Spinal cord (tissue), 10 donors: ENCODE measurements around the gene SFTPB. TPM values are rescaled to one million over a fixed set of nuclear protein-coding genes. Genes with fewer than 3 reads are reported as not detected.
"Not testable (repeated sequence)": the region's sequence is repeated elsewhere in the genome, so short reads cannot be mapped to it uniquely, and the experiment has no call there.

Experiments
- DNase-seq, 6 donors: peaks; one replicate each; pipeline versions ENCODE4 v3.0.0 to v3.0.0-alpha.2; 2013 to 2015; ENCODE audit warnings: low spot score in 6 of 6, low read depth in 4 of 6
- H3K27ac ChIP-seq: one replicate; pipeline ENCODE4 v1.5.1; 2013; ENCODE audit warnings: low read depth, low read length, control low read depth
- H3K27me3 ChIP-seq: one replicate; pipeline ENCODE4 v1.6.1; 2013; ENCODE audit warnings: low read length; ENCODE audit not compliant: control insufficient read depth, insufficient read depth
- H3K36me3 ChIP-seq: one replicate; pipeline ENCODE4 v1.6.1; 2013; ENCODE audit warnings: low read length; ENCODE audit not compliant: control insufficient read depth, insufficient read depth
- H3K4me1 ChIP-seq: one replicate; pipeline ENCODE4 v1.6.1; 2013; ENCODE audit warnings: low read length; ENCODE audit not compliant: control insufficient read depth, insufficient read depth
- H3K4me3 ChIP-seq: one replicate; pipeline ENCODE4 v1.5.1; 2013; ENCODE audit warnings: low read depth, low read length, control low read depth
- H3K9me3 ChIP-seq: one replicate; pipeline ENCODE4 v1.6.1; 2013; ENCODE audit warnings: low read length; ENCODE audit not compliant: control insufficient read depth, insufficient read depth
- WGBS: methylation state at CpG from one replicate; pipeline ENCODE4 v1.1.5; 2013; ENCODE audit warnings: missing lambda C conversion rate; ENCODE audit not compliant: insufficient coverage; 5-methylcytosine and 5-hydroxymethylcytosine counted together
- polyA plus RNA-seq, 2 donors: library from polyadenylated mRNA; unstranded; fragments of 120-200 nt; gene quantifications; one replicate each; pipeline ENCODE4 v1.2.1, GENCODE V29; 2013; ENCODE audit not compliant: insufficient read length in 2 of 2
- total RNA-seq, 2 donors: library from RNA; depleted of rRNA in 1 of 2; stranded (reverse); fragments of 120-200 nt in 1 of 2; fragments of >200 nt in 1 of 2; gene quantifications; one replicate each; pipeline versions ENCODE4 v1.2.3 to v1.2.4, GENCODE V29; 2013 to 2014
- donor health status: healthy.

The SFTPB gene
- total and polyA plus RNA-seq, 4 donors: 0.12 TPM; not detected in 3

GRCh38 chr2:85631316-85631715, 36.7 kb downstream of the SFTPB start:
- Histone ChIP-seq H3K27me3 (no peaks in the 10 kb centered on the region), H3K9me3 (no peaks in the 10 kb centered on the region), H3K4me1 (no peaks in the 10 kb centered on the region), H3K4me3 (no peak overlapping the region), H3K27ac (no peak overlapping the region), H3K36me3 (peaks cover 78% of the 10 kb centered on the region)
- 100% methylated on average over 1 of the region's 3 CpGs for WGBS
- DNase-seq: no peak

- H3K4me3 ChIP-seq: no peak overlapping the region
- no peak for DNase-seq
- H3K4me1 ChIP-seq: no peaks in the 10 kb centered on the region
- no peaks in the 10 kb centered on the region for H3K27me3 ChIP-seq
- H3K9me3 ChIP-seq: no peaks in the 10 kb centered on the region
- peaks cover 77% of the 10 kb centered on the region for H3K36me3 ChIP-seq
- no peak overlapping the region for H3K27ac ChIP-seq
- WGBS: 82% methylated on average over 1 of the region's 2 CpGs
These were observed 39.3 kb downstream of the SFTPB start for GRCh38 chr2:85628658-85629057.

GRCh38 chr2:85623991-85624390, 44.0 kb downstream of the SFTPB start:
- no peaks in the 10 kb centered on the region for H3K27me3 ChIP-seq
- H3K9me3 ChIP-seq: no peaks in the 10 kb centered on the region
- no peak overlapping the region for H3K4me3 ChIP-seq
- peaks cover 2% of the 10 kb centered on the region for H3K4me1 ChIP-seq
- H3K27ac ChIP-seq: no peak overlapping the region
- H3K36me3 ChIP-seq: peaks cover 69% of the 10 kb centered on the region
- WGBS: 95% methylated on average over 4 of the region's 5 CpGs
- DNase-seq: no peak

GRCh38 chr2:85621338-85621737, 46.7 kb downstream of the SFTPB start:
- H3K27ac ChIP-seq: no peak overlapping the region
- WGBS: no CpG with 5 or more reads among the region's 1 CpG
- peaks cover 55% of the 10 kb centered on the region for H3K36me3 ChIP-seq
- H3K4me3 ChIP-seq: no peak overlapping the region
- DNase-seq: no peak
- H3K4me1 ChIP-seq: peaks cover 11% of the 10 kb centered on the region
- H3K9me3 ChIP-seq: no peaks in the 10 kb centered on the region
- no peaks in the 10 kb centered on the region for H3K27me3 ChIP-seq

GRCh38 chr2:85619617-85620016, 48.4 kb downstream of the SFTPB start:
- Histone ChIP-seq H3K4me1 (peaks cover 20% of the 10 kb centered on the region), H3K4me3 (no peak overlapping the region), H3K27ac (no peak overlapping the region), H3K27me3 (no peaks in the 10 kb centered on the region), H3K36me3 (peaks cover 40% of the 10 kb centered on the region), H3K9me3 (no peaks in the 10 kb centered on the region)
- DNase-seq: no peak
- 100% methylated on average over 2 of the region's 6 CpGs for WGBS

GRCh38 chr2:85617723-85618122, 50.3 kb downstream of the SFTPB start:
- WGBS: 80% methylated on average over 1 of the region's 5 CpGs
- not testable (repeated sequence) for H3K27me3 ChIP-seq, H3K27ac ChIP-seq, DNase-seq, H3K9me3 ChIP-seq
- Histone ChIP-seq H3K36me3 (peaks cover 27% of the 10 kb centered on the region), H3K4me3 (peak overlapping the region; percentile 70), H3K4me1 (peaks cover 20% of the 10 kb centered on the region)

GRCh38 chr2:85615413-85615728, 52.6 kb downstream of the SFTPB start:
- Histone ChIP-seq H3K9me3 (no peaks in the 10 kb centered on the region), H3K4me1 (peaks cover 37% of the 10 kb centered on the region), H3K27me3 (no peaks in the 10 kb centered on the region), H3K4me3 (peak overlapping the region; percentile 70), H3K27ac (peak overlapping the region; percentile 65), H3K36me3 (peaks cover 15% of the 10 kb centered on the region)
- peak in 1 of 6 donors; percentile 42 for DNase-seq
- WGBS: 40% methylated on average over 12 of the region's 17 CpGs

- H3K9me3 ChIP-seq, H3K27ac ChIP-seq, DNase-seq, H3K27me3 ChIP-seq, H3K4me3 ChIP-seq: not testable (repeated sequence)
- peaks cover 42% of the 10 kb centered on the region for H3K4me1 ChIP-seq
- peaks cover 15% of the 10 kb centered on the region for H3K36me3 ChIP-seq
- 100% methylated on average over 5 of the region's 7 CpGs for WGBS
These were observed 53.2 kb downstream of the SFTPB start for GRCh38 chr2:85614757-85615156.

- Histone ChIP-seq H3K27me3 (no peaks in the 10 kb centered on the region), H3K9me3 (no peaks in the 10 kb centered on the region), H3K27ac (no peak overlapping the region), H3K4me3 (no peak overlapping the region), H3K4me1 (peaks cover 40% of the 10 kb centered on the region), H3K36me3 (peaks cover 21% of the 10 kb centered on the region)
- no peak for DNase-seq
- 97% methylated on average over 6 of the region's 10 CpGs for WGBS
These were observed 54.1 kb downstream of the SFTPB start for GRCh38 chr2:85613717-85614515.
